Endothelial cell of umbilical vein (primary cell): ENCODE data around the gene SLC9A1. TPM values are rescaled to one million over a fixed set of nuclear protein-coding genes. Genes with fewer than 3 reads are reported as not detected.

Experiments
- BruUV-seq: library from RNA; stranded (reverse); fragments of 400-500 nt; replicated peaks from 2 replicates; lab custom pipeline; 2021; lab: Mats Ljungman, UMichigan
- CTCF ChIA-PET: fragments of 300-600, 350-600 bp; sonication (Branson Sonifier 250); formaldehyde crosslinking; loops from one replicate; lab custom pipeline; 2021; ENCODE audit warnings: antibody characterized with exemption, inconsistent platforms; lab: Charles Lee
- POLR2A ChIA-PET: fragments of 300-600, 350-600 bp; sonication (Branson Sonifier 250); formaldehyde crosslinking; loops from one replicate; lab custom pipeline; 2021; ENCODE audit warnings: antibody characterized with exemption, inconsistent platforms; lab: Charles Lee
- DNase-seq: peaks from one replicate; pipeline ENCODE4 v3.0.0-alpha.2; 2011; ENCODE audit warnings: low read depth, low spot score
- FAIRE-seq: peaks from 2 replicates; lab custom pipeline; 2011; peaks lifted over from hg19 to GRCh38; lab: Jason Lieb, UNC
- H2AFZ ChIP-seq: 2 replicates; pipeline ENCODE4 v1.6.0; 2012; ENCODE audit warnings: low read depth, low read length, control low read depth, inconsistent platforms
- H3K27ac ChIP-seq: 2 replicates; pipeline ENCODE4 v1.5.1; 2011; ENCODE audit warnings: low read depth, mild to moderate bottlenecking, control low read depth, low read length, moderate library complexity; ENCODE audit not compliant: insufficient read depth
- H3K27me3 ChIP-seq, 2 experiments: 2 replicates each; pipeline versions ENCODE4 v1.6.0 to v1.6.1; 2011; ENCODE audit warnings: low read length in 2 of 2, mixed read lengths in 1 of 2; ENCODE audit not compliant: control insufficient read depth in 2 of 2, insufficient read depth in 2 of 2
- H3K36me3 ChIP-seq, 2 experiments: 2 replicates in 1 of 2; 3 replicates in 1 of 2; pipeline ENCODE4 v1.5.1; 2011; ENCODE audit warnings: low read length in 2 of 2, mild to moderate bottlenecking in 1 of 2, moderate library complexity in 1 of 2; ENCODE audit not compliant: control insufficient read depth in 2 of 2, insufficient read depth in 2 of 2; ENCODE audit errors: extremely low read depth in 1 of 2
- H3K4me1 ChIP-seq: 3 replicates; pipeline ENCODE4 v1.5.1; 2011; ENCODE audit warnings: mild to moderate bottlenecking, low read length; ENCODE audit not compliant: control insufficient read depth, insufficient read depth; ENCODE audit errors: extremely low read depth
- H3K4me2 ChIP-seq: 2 replicates; pipeline ENCODE4 v1.6.1; 2011; ENCODE audit warnings: low read length, control low read depth, mixed read lengths; ENCODE audit not compliant: insufficient read depth
- H3K4me3 ChIP-seq, 3 experiments: fragments of 200-600 bp in 1 of 3; sonication (generic), shearing (Covaris generic) in 1 of 3; replicated peaks in 1 of 3; 2 replicates each; pipeline ENCODE4 v1.5.1; 2011 to 2016; ENCODE audit warnings: control low read depth in 3 of 3, low read length in 3 of 3, mild to moderate bottlenecking in 2 of 3, inconsistent platforms in 1 of 3, low read depth in 1 of 3, moderate library complexity in 1 of 3; ENCODE audit not compliant: insufficient read depth in 1 of 3
- H3K79me2 ChIP-seq: 2 replicates; pipeline ENCODE4 v1.6.0; 2012; ENCODE audit warnings: low read length, inconsistent platforms; ENCODE audit not compliant: control insufficient read depth, insufficient read depth
- H3K9ac ChIP-seq: replicated peaks from 2 replicates; pipeline ENCODE3; 2011; ENCODE audit warnings: low read length, control low read depth; ENCODE audit not compliant: insufficient read depth; ENCODE audit errors: extremely low read depth
- H3K9me1 ChIP-seq: replicated peaks from 3 replicates; pipeline ENCODE4 v1.6.0; 2011; ENCODE audit warnings: mild to moderate bottlenecking, low read length; ENCODE audit not compliant: control insufficient read depth, insufficient read depth; ENCODE audit errors: extremely low read depth
- H3K9me3 ChIP-seq: replicated peaks from 2 replicates; pipeline ENCODE4 v1.5.1; 2012; ENCODE audit warnings: low read length, inconsistent platforms; ENCODE audit not compliant: control insufficient read depth, insufficient read depth
- H4K20me1 ChIP-seq: replicated peaks from 2 replicates; pipeline ENCODE3; 2011; ENCODE audit warnings: mild to moderate bottlenecking, low read length; ENCODE audit not compliant: control insufficient read depth, insufficient read depth; ENCODE audit errors: extremely low read depth
- EZH2 ChIP-seq: IDR thresholded peaks from 2 replicates; pipeline ENCODE4 v1.6.1; 2012; ENCODE audit warnings: borderline replicate concordance, low read depth, mild to moderate bottlenecking, moderate library complexity, low read length, inconsistent platforms; ENCODE audit not compliant: severe bottlenecking
- FOS ChIP-seq: IDR thresholded peaks from 2 replicates; pipeline ENCODE4 v1.6.1; 2011; ENCODE audit warnings: mild to moderate bottlenecking, low read length, moderate library complexity, borderline replicate concordance; ENCODE audit not compliant: insufficient read depth
- GATA2 ChIP-seq: IDR thresholded peaks from 2 replicates; pipeline ENCODE4 v1.7.0; 2011; ENCODE audit warnings: low read depth, mild to moderate bottlenecking, moderate library complexity, mixed read lengths, low read length; ENCODE audit not compliant: insufficient read length, insufficient read depth
- JUN ChIP-seq: IDR thresholded peaks from 2 replicates; pipeline ENCODE4 v1.6.1; 2011; ENCODE audit warnings: borderline replicate concordance, low read depth; ENCODE audit not compliant: insufficient read length, insufficient read depth
- MYC ChIP-seq: IDR thresholded peaks from one replicate; pipeline ENCODE4 v1.6.1; 2011; ENCODE audit warnings: mild to moderate bottlenecking, low read depth, low read length
- POLR2A ChIP-seq: IDR thresholded peaks from 2 replicates; pipeline ENCODE4 v1.6.1; 2012; ENCODE audit warnings: low read depth, mild to moderate bottlenecking, control low read depth, low read length
- dilution Hi-C: fragments of 300-500 bp; cut with MboI; formaldehyde crosslinking; loops from one replicate; pipeline ENCODE4 v1.15.0; 2019; ENCODE audit warnings: low sequenced_read_pairs; ENCODE audit not compliant: extremely low pct_ligation_motif_present
- intact Hi-C: fragments of 100-400 bp; cut with micrococcal nuclease; formaldehyde crosslinking; loops from one replicate; pipeline ENCODE4 v1.10.0; 2022
- polyA plus RNA-seq, 4 experiments: library from polyadenylated mRNA; depleted of rRNA in 3 of 4; stranded (reverse) in 3 of 4; unstranded in 1 of 4; fragments of >200 nt; gene quantifications; 2 replicates each; pipeline versions ENCODE4 v1.2.1 to v1.2.3, GENCODE V29; 2011 to 2012; ENCODE audit warnings: missing spikeins in 1 of 4
- total RNA-seq: library from RNA; stranded (reverse); gene quantifications from 2 replicates; pipeline ENCODE4 v1.2.3, GENCODE V29; 2021
- TF ChIP-seq, protein P1 (sequence below), 2 donors: IDR thresholded peaks; 1 replicate in 1 of 2; 2 replicates in 1 of 2; pipeline ENCODE4 v1.5.1; 2011; ENCODE audit warnings: low read length in 2 of 2, mild to moderate bottlenecking in 2 of 2, moderate library complexity in 2 of 2, control low read depth in 1 of 2, inconsistent platforms in 1 of 2, low read depth in 1 of 2; ENCODE audit not compliant: insufficient read depth in 1 of 2; ENCODE audit errors: extremely low read depth in 1 of 2
- TF ChIP-seq, protein P2 (sequence below): IDR thresholded peaks from 2 replicates; pipeline ENCODE4 v1.6.1; 2011; ENCODE audit not compliant: insufficient read depth, insufficient read length

Gene SLC9A1
- total and polyA plus RNA-seq, 2 donors (not counting 3 experiments of a cell fraction or from before 2014, with no cell fraction given) = 22.8 to 59.2 TPM

DNA sequence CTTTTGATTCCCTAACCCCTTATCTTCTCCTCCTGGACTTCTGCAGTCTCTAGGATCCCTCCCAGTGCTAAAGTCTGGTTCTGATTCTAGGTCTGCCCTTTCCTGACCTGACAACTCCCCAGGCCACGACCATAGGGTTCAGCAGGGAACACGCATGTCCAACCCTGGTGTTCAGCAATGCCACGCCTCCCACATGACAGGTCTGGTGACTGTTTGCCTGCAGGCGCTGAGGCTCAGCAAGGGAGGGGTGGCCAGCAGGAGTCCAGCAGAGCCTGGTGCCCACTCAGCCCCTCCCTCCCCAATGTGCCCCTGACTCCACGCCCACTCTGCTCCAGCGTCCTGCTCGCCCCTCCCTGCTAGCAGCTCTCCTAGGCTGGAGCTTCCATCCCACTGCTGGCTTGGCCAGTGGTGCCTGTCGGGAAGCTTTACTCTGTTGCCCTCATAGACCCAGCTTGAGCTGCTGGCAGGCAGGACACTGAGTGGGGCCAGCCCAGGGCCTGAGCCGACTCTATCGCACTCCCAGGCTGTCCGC lies 17.3 kb downstream of the SLC9A1 start:
- intact Hi-C loops = no loop called here
- Histone ChIP-seq H3K27me3 (no peaks in the 10 kb centered on the region), H3K27ac (no peak overlapping the region), H3K9me1 (no peaks in the 10 kb centered on the region), H3K4me1 (no peaks in the 10 kb centered on the region), H4K20me1 (peaks cover 3% of the 10 kb centered on the region), H3K79me2 (peaks cover 40% of the 10 kb centered on the region), H2AFZ (no peak overlapping the region), H3K36me3 (peaks cover 0 to 5% of the 10 kb centered on the region in 2 experiments), H3K9me3 (no peaks in the 10 kb centered on the region), H3K4me3 (no peak overlapping the region), H3K9ac (no peak overlapping the region), H3K4me2 (no peak overlapping the region)
- FAIRE-seq (no peak), DNase-seq (no peak)
- BruUV-seq = no TSS peak
- TF ChIP-seq, protein P1, sequence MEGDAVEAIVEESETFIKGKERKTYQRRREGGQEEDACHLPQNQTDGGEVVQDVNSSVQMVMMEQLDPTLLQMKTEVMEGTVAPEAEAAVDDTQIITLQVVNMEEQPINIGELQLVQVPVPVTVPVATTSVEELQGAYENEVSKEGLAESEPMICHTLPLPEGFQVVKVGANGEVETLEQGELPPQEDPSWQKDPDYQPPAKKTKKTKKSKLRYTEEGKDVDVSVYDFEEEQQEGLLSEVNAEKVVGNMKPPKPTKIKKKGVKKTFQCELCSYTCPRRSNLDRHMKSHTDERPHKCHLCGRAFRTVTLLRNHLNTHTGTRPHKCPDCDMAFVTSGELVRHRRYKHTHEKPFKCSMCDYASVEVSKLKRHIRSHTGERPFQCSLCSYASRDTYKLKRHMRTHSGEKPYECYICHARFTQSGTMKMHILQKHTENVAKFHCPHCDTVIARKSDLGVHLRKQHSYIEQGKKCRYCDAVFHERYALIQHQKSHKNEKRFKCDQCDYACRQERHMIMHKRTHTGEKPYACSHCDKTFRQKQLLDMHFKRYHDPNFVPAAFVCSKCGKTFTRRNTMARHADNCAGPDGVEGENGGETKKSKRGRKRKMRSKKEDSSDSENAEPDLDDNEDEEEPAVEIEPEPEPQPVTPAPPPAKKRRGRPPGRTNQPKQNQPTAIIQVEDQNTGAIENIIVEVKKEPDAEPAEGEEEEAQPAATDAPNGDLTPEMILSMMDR (IDR thresholded peaks at IDR 0.05; ENCODE audit: extremely low read depth in 1 of 2, insufficient read depth in 1 of 2, low read depth in 1 of 2, low read length in 2 of 2) = no peak
- TF ChIP-seq EZH2 (no peak), POLR2A (no peak), FOS (no peak), GATA2 (no peak), MYC (no peak), JUN (no peak)
- TF ChIP-seq, protein P2, sequence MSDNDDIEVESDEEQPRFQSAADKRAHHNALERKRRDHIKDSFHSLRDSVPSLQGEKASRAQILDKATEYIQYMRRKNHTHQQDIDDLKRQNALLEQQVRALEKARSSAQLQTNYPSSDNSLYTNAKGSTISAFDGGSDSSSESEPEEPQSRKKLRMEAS = no peak
- dilution Hi-C loops = no loop called here
- ChIA-PET CTCF (interaction anchor here (1.2 to 1.6 kb wide), 2 partner anchors 18 to 21 kb away, joined by 3 to 6 read pairs; partner anchors contain the start of gene SLC9A1), POLR2A (interaction anchor here (1.6 kb wide), 1 partner anchor 17 kb away, joined by 6 read pairs; the partner anchor contains the start of gene SLC9A1)
